IMR-90 (cell line): Measurements from ENCODE around the gene CLSTN1. TPM values are rescaled to one million over a fixed set of nuclear protein-coding genes. Genes with fewer than 3 reads are reported as not detected.

Experiments used
- ATAC-seq: fragments of 200-7000 bp; cut with Tn5 transposase; 2 replicates; pipeline ENCODE4 v1.9.1; 2020; ENCODE audit warnings: low read depth, mild to moderate bottlenecking, moderate library complexity
- BruUV-seq: library from RNA; stranded (reverse); fragments of 400-500 nt; replicated peaks from 2 replicates; lab custom pipeline; 2021; lab: Mats Ljungman, UMichigan
- CTCF ChIA-PET: fragments of 300-600 bp; formaldehyde crosslinking; extraction: SDS; loops from one replicate; lab custom pipeline; 2021; ENCODE audit warnings: antibody characterized with exemption; lab: Yijun Ruan, JAX
- POLR2A ChIA-PET: fragments of 300-600 bp; sonication (Branson Sonifier 250); formaldehyde crosslinking; loops from one replicate; lab custom pipeline; 2022; ENCODE audit warnings: antibody characterized with exemption; ENCODE audit not compliant: unreplicated experiment; lab: Charles Lee
- DNase-seq: peaks from one replicate; pipeline ENCODE4 v3.0.0; 2013
- H2AFZ ChIP-seq: replicated peaks from 2 replicates; pipeline ENCODE3; 2013; ENCODE audit warnings: low read length, mild to moderate bottlenecking; ENCODE audit not compliant: poor library complexity
- H2AK5ac ChIP-seq: 2 replicates; pipeline ENCODE4 v1.6.1; 2013; ENCODE audit warnings: low read depth, low read length, inconsistent platforms
- H2AK9ac ChIP-seq: replicated peaks from 2 replicates; pipeline ENCODE3; 2013; ENCODE audit warnings: mild to moderate bottlenecking, low read depth, low read length, moderate library complexity; ENCODE audit not compliant: poor library complexity
- H2BK120ac ChIP-seq: 2 replicates; pipeline ENCODE4 v1.6.1; 2013; ENCODE audit warnings: low read depth, low read length, inconsistent platforms
- H2BK15ac ChIP-seq: 3 replicates; pipeline ENCODE4 v1.6.1; 2013; ENCODE audit warnings: low read depth, low read length, inconsistent platforms
- H2BK20ac ChIP-seq: 2 replicates; pipeline ENCODE4 v1.6.1; 2013; ENCODE audit warnings: low read depth, mild to moderate bottlenecking, inconsistent platforms, low read length, moderate library complexity
- H2BK5ac ChIP-seq: 2 replicates; pipeline ENCODE4 v1.6.1; 2013; ENCODE audit warnings: mild to moderate bottlenecking, low read depth, low read length, inconsistent platforms; ENCODE audit not compliant: poor library complexity, severe bottlenecking
- H3K14ac ChIP-seq: replicated peaks from 2 replicates; pipeline ENCODE4 v1.6.1; 2013; ENCODE audit warnings: low read depth, low read length, inconsistent platforms
- H3K18ac ChIP-seq: 2 replicates; pipeline ENCODE4 v1.6.1; 2013; ENCODE audit warnings: low read depth, low read length, control low read depth
- H3K23ac ChIP-seq: 2 replicates; pipeline ENCODE4 v1.6.1; 2013; ENCODE audit warnings: low read depth, low read length, inconsistent platforms
- H3K27ac ChIP-seq: 2 replicates; pipeline ENCODE4 v1.5.1; 2013; ENCODE audit warnings: mild to moderate bottlenecking, control low read depth, low read length; ENCODE audit not compliant: insufficient read depth
- H3K27me3 ChIP-seq: 2 replicates; pipeline ENCODE4 v1.6.1; 2013; ENCODE audit warnings: low read length; ENCODE audit not compliant: control insufficient read depth, insufficient read depth
- H3K36me3 ChIP-seq: 2 replicates; pipeline ENCODE4 v1.6.1; 2013; ENCODE audit warnings: low read length, mixed read lengths; ENCODE audit not compliant: control insufficient read depth, insufficient read depth
- H3K4ac ChIP-seq: 2 replicates; pipeline ENCODE4 v1.6.1; 2013; ENCODE audit warnings: low read depth, low read length, inconsistent platforms
- H3K4me1 ChIP-seq: 2 replicates; pipeline ENCODE4 v1.6.1; 2013; ENCODE audit warnings: low read length, mixed read lengths; ENCODE audit not compliant: control insufficient read depth, insufficient read depth
- H3K4me2 ChIP-seq: 2 replicates; pipeline ENCODE4 v1.6.1; 2013; ENCODE audit warnings: low read depth, mild to moderate bottlenecking, control low read depth, low read length, moderate library complexity
- H3K4me3 ChIP-seq: 2 replicates; pipeline ENCODE4 v1.5.1; 2013; ENCODE audit warnings: low read depth, mild to moderate bottlenecking, control low read depth, low read length, moderate library complexity; ENCODE audit not compliant: insufficient read depth
- H3K56ac ChIP-seq: 2 replicates; pipeline ENCODE4 v1.6.1; 2013; ENCODE audit warnings: low read length, inconsistent platforms; ENCODE audit not compliant: insufficient read depth; ENCODE audit errors: extremely low read depth
- H3K79me1 ChIP-seq, 2 experiments: 2 replicates each; pipeline ENCODE4 v1.6.1; 2013; ENCODE audit warnings: low read length in 2 of 2, inconsistent platforms in 1 of 2, low read depth in 1 of 2
- H3K9ac ChIP-seq: 2 replicates; pipeline ENCODE4 v1.6.1; 2013; ENCODE audit warnings: low read depth, low read length, control low read depth
- H3K9me1 ChIP-seq: 2 replicates; pipeline ENCODE4 v1.6.1; 2013; ENCODE audit warnings: low read length, inconsistent platforms; ENCODE audit not compliant: insufficient read depth
- H3K9me3 ChIP-seq: 2 replicates; pipeline ENCODE4 v1.6.1; 2013; ENCODE audit warnings: low read length; ENCODE audit not compliant: control insufficient read depth, insufficient read depth
- H4K20me1 ChIP-seq: 2 replicates; pipeline ENCODE4 v1.6.1; 2013; ENCODE audit warnings: low read length, inconsistent platforms; ENCODE audit not compliant: insufficient read depth
- H4K5ac ChIP-seq: 2 replicates; pipeline ENCODE4 v1.6.1; 2013; ENCODE audit warnings: mild to moderate bottlenecking, low read depth, low read length, control low read depth
- H4K8ac ChIP-seq, 2 experiments: 2 replicates each; pipeline ENCODE4 v1.6.1; 2013; ENCODE audit warnings: low read depth in 2 of 2, low read length in 2 of 2, control low read depth in 1 of 2, inconsistent platforms in 1 of 2
- H4K91ac ChIP-seq: 2 replicates; pipeline ENCODE4 v1.6.1; 2013; ENCODE audit warnings: low read depth, low read length, inconsistent platforms; ENCODE audit not compliant: insufficient read depth
- BHLHE40 ChIP-seq: fragments of 150-350 bp; IDR thresholded peaks from 2 replicates; pipeline ENCODE4 v1.6.1; 2016; ENCODE audit warnings: mild to moderate bottlenecking, low read depth, low read length
- CEBPB ChIP-seq: IDR thresholded peaks from 2 replicates; pipeline ENCODE4 v1.6.1; 2012; ENCODE audit warnings: low read depth, low read length, improper control_type of control experiment
- CHD1 ChIP-seq: IDR thresholded peaks from 2 replicates; pipeline ENCODE4 v1.6.1; 2012; ENCODE audit warnings: low read depth, low read length, improper control_type of control experiment
- FOS ChIP-seq: fragments of 150-350 bp; IDR thresholded peaks from 2 replicates; pipeline ENCODE4 v1.6.1; 2016; ENCODE audit warnings: low read depth, low read length
- MAZ ChIP-seq: IDR thresholded peaks from 2 replicates; pipeline ENCODE4 v1.6.1; 2012; ENCODE audit warnings: low read depth, mild to moderate bottlenecking, low read length, improper control_type of control experiment, moderate library complexity, borderline replicate concordance
- MXI1 ChIP-seq: IDR thresholded peaks from 2 replicates; pipeline ENCODE4 v1.6.1; 2012; ENCODE audit warnings: low read depth, mild to moderate bottlenecking, low read length, moderate library complexity, borderline replicate concordance
- NFE2L2 ChIP-seq: fragments of 150-350 bp; IDR thresholded peaks from 2 replicates; pipeline ENCODE4 v1.6.1; 2016; ENCODE audit warnings: low read depth, mild to moderate bottlenecking, low read length
- RAD21 ChIP-seq: IDR thresholded peaks from 2 replicates; pipeline ENCODE4 v1.6.1; 2012; ENCODE audit warnings: low read length, improper control_type of control experiment
- RCOR1 ChIP-seq: IDR thresholded peaks from 2 replicates; pipeline ENCODE4 v1.6.1; 2012; ENCODE audit warnings: mild to moderate bottlenecking, low read length, improper control_type of control experiment; ENCODE audit not compliant: insufficient replicate concordance
- RFX5 ChIP-seq: IDR thresholded peaks from 2 replicates; pipeline ENCODE4 v1.8.0; 2012; ENCODE audit warnings: low read depth, mild to moderate bottlenecking, low read length, moderate library complexity
- SMC3 ChIP-seq: fragments of 150-350 bp; IDR thresholded peaks from 2 replicates; pipeline ENCODE4 v1.6.1; 2016; ENCODE audit warnings: low read depth, mild to moderate bottlenecking, antibody characterized with exemption, low read length, moderate library complexity
- WGBS, 2 experiments: methylation state at CpG; one replicate each; pipeline versions ENCODE4 v1.1.5 to v1.1.7; 2013; ENCODE audit warnings: missing lambda C conversion rate in 2 of 2; ENCODE audit not compliant: insufficient read length in 1 of 2; ENCODE audit errors: extremely low coverage in 2 of 2; 5-methylcytosine and 5-hydroxymethylcytosine counted together
- dilution Hi-C: fragments of 300-500 bp; cut with HindIII; formaldehyde crosslinking; loops from one replicate; pipeline ENCODE4 v1.14.3; 2018; ENCODE audit warnings: low sequenced_read_pairs; ENCODE audit not compliant: unreplicated experiment
- in situ Hi-C: fragments of 300-500 bp; cut with MboI; formaldehyde crosslinking; loops from 3 replicates; pipeline ENCODE4 v1.14.3; 2019; ENCODE audit warnings: low sequenced_read_pairs, inconsistent platforms, mixed read lengths
- intact Hi-C: fragments of 100-400 bp; cut with micrococcal nuclease; formaldehyde crosslinking; loops from 2 replicates; pipeline ENCODE4 v1.10.0; 2022
- polyA plus RNA-seq, 3 experiments: library from polyadenylated mRNA; depleted of rRNA; stranded (reverse); fragments of >200 nt; gene quantifications; 2 replicates each; pipeline ENCODE4 v1.2.3, GENCODE V29; 2012; ENCODE audit warnings: low replicate concordance in 1 of 3
- total RNA-seq: library from RNA; depleted of rRNA; stranded (reverse); fragments of >200 nt; gene quantifications from 2 replicates; pipeline ENCODE4 v1.2.3, GENCODE V29; 2012
- TF ChIP-seq, protein P1 (sequence below): fragments of 150-350 bp; IDR thresholded peaks from 2 replicates; pipeline ENCODE4 v1.6.1; 2016; ENCODE audit warnings: low read depth, mild to moderate bottlenecking, low read length, moderate library complexity, borderline replicate concordance
- TF ChIP-seq, protein P2 (sequence below): conservative IDR thresholded peaks from 2 replicates; pipeline ENCODE4 v1.5.1; 2012; ENCODE audit warnings: mild to moderate bottlenecking, low read depth, low read length, improper control_type of control experiment
- TF ChIP-seq, protein P3 (sequence below): fragments of 150-350 bp; IDR thresholded peaks from 2 replicates; pipeline ENCODE4 v1.6.1; 2017; ENCODE audit warnings: mild to moderate bottlenecking, antibody characterized with exemption, low read length, low read depth

CLSTN1 gene
- total and polyA plus RNA-seq, 2 of the 4 experiments (the other 2 are of a cell fraction) = 30.1 to 72.2 TPM

DNA sequence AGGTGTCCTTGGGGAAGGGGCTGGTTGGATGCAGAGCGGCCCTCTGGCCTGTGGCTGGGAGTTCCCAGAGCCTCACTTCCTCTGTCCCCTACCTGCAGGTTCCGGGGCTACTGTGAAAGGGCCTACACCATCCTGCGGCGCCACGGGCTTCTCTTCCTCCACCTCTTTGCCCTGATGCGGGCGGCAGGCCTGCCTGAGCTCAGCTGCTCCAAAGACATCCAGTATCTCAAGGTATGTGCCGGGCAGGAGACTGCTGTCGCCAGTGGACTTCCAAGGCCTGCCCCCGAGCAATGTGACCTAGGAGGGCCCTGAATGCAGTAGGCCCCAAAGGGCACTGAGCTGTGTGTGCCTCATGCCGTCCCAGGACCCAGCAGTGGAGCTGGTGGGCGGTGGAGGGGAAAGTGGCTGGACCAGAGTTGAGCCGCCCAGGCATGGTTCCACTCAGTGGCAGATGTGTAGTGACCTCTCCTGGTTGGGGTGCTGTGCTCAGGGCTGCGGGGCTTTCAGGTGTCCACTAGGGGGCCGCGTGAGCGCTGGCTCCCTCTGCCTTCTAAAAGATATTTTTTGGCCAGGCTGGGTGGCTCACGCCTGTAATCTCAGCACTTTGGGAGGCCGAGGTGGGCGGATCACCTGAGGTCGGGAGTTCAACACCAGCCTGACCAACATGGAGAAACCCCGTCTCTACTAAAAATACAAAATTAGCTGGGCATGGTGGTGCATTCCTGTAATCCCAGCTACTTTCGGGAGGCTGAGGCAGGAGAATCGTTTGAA, 98.9 kb downstream of the CLSTN1 start:
- peaks cover 11% of the 10 kb centered on the region; the same call in 1 of the 2 replicates for H3K9me3 ChIP-seq
- H3K79me1 ChIP-seq = no peaks in the 10 kb centered on the region
- no peak overlapping the region for H2BK15ac ChIP-seq
- BruUV-seq = no TSS peak
- no peak overlapping the region for H2BK20ac ChIP-seq
- POLR2A ChIA-PET = no interaction called here
- no peak overlapping the region; the same call in 1 of the 2 replicates for H2AK5ac ChIP-seq
- H3K18ac ChIP-seq = no peak overlapping the region
- ATAC-seq (peak; percentile 87), DNase-seq (peak; percentile 47)
- no peak overlapping the region for H2AK9ac ChIP-seq
- no peak overlapping the region for H4K8ac ChIP-seq
- CTCF ChIA-PET = no interaction called here
- H4K5ac ChIP-seq = no peak overlapping the region
- H3K4me3 ChIP-seq = no peak overlapping the region
- in situ Hi-C loops = loop anchor here (10.0 kb wide), 1 partner anchor 140 kb away; no protein-coding TSS in a partner anchor
- H3K4ac ChIP-seq = no peak overlapping the region
- H3K14ac ChIP-seq = no peak overlapping the region
- no peak overlapping the region for H3K9ac ChIP-seq
- H2BK5ac ChIP-seq = no peak overlapping the region
- H3K23ac ChIP-seq = no peak overlapping the region
- H4K91ac ChIP-seq = no peak overlapping the region
- H3K27me3 ChIP-seq = no peaks in the 10 kb centered on the region
- H4K20me1 ChIP-seq = no peaks in the 10 kb centered on the region
- peaks cover 56% of the 10 kb centered on the region for H3K36me3 ChIP-seq
- no peak overlapping the region for H3K27ac ChIP-seq
- intact Hi-C loops = loop anchor here (1.0 kb wide), 1 partner anchor 142 kb away; no protein-coding TSS in a partner anchor
- no peak overlapping the region for H3K56ac ChIP-seq
- H2AFZ ChIP-seq = peak overlapping the region; percentile 34
- 58% methylated on average over 3 of the region's 24 CpGs; no CpG with 5 or more reads in 1 of the 2 experiments for WGBS, 2 experiments
- no peak overlapping the region for H3K4me2 ChIP-seq
- dilution Hi-C loops = no loop called here
- H2BK120ac ChIP-seq = no peak overlapping the region
- no peaks in the 10 kb centered on the region for H3K4me1 ChIP-seq
- 0 out of 2 replicates have a peak, but pooled peaks cover under 1% of the 10 kb centered on the region for H3K9me1 ChIP-seq
- TF ChIP-seq FOS (no peak), RFX5 (no peak), RAD21 (peak; percentile 71), SMC3 (peak; percentile 73), CEBPB (no peak), NFE2L2 (no peak), MXI1 (no peak), BHLHE40 (no peak), CHD1 (no peak), MAZ (peak; percentile 18; the same call in 1 of the 2 replicates), RCOR1 (no peak)
- TF ChIP-seq, protein P1, sequence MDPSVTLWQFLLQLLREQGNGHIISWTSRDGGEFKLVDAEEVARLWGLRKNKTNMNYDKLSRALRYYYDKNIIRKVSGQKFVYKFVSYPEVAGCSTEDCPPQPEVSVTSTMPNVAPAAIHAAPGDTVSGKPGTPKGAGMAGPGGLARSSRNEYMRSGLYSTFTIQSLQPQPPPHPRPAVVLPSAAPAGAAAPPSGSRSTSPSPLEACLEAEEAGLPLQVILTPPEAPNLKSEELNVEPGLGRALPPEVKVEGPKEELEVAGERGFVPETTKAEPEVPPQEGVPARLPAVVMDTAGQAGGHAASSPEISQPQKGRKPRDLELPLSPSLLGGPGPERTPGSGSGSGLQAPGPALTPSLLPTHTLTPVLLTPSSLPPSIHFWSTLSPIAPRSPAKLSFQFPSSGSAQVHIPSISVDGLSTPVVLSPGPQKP = no peak
- TF ChIP-seq, protein P2, sequence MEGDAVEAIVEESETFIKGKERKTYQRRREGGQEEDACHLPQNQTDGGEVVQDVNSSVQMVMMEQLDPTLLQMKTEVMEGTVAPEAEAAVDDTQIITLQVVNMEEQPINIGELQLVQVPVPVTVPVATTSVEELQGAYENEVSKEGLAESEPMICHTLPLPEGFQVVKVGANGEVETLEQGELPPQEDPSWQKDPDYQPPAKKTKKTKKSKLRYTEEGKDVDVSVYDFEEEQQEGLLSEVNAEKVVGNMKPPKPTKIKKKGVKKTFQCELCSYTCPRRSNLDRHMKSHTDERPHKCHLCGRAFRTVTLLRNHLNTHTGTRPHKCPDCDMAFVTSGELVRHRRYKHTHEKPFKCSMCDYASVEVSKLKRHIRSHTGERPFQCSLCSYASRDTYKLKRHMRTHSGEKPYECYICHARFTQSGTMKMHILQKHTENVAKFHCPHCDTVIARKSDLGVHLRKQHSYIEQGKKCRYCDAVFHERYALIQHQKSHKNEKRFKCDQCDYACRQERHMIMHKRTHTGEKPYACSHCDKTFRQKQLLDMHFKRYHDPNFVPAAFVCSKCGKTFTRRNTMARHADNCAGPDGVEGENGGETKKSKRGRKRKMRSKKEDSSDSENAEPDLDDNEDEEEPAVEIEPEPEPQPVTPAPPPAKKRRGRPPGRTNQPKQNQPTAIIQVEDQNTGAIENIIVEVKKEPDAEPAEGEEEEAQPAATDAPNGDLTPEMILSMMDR = peak; percentile 93
- TF ChIP-seq, protein P3, sequence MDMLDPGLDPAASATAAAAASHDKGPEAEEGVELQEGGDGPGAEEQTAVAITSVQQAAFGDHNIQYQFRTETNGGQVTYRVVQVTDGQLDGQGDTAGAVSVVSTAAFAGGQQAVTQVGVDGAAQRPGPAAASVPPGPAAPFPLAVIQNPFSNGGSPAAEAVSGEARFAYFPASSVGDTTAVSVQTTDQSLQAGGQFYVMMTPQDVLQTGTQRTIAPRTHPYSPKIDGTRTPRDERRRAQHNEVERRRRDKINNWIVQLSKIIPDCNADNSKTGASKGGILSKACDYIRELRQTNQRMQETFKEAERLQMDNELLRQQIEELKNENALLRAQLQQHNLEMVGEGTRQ = no peak
